ENCODE measurements around the gene SLC44A2. TPM values are rescaled to one million over a fixed set of nuclear protein-coding genes. Genes with fewer than 3 reads are reported as not detected.

Gene SLC44A2
- total RNA-seq, 3 donors from 2014 or later (not counting 1 experiment from before 2014, with no cell fraction given): 231 to 306 (median 279) TPM

DNA sequence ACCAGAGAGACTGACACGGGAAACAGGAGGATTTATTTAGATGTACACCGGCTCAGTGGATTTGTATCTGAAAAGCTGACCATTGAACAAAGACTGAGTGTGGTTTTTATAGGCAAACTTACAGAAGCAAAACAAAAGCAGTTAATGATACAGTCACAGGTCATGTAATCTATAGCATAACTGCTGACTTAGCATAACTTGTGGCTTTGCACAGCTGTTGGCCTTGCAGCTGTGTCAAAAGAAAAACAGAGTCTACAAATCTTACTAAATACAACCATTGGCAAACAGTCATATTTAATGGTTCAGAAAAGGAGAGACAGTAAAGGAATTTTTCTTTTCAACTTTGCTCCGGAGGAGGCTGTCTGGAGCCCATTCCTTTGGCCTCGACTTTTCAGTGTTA is 26.5 kb downstream of the SLC44A2 start:
- Mint-ChIP-seq H3K4me1 (peaks cover 26 to 41% of the 10 kb centered on the region in 2 donors), H3K27me3 (ENCODE audit: low read depth in 2 of 2) (no peaks in the 10 kb centered on the region), H3K27ac (peak overlapping the region; percentile 70 to 98), H3K36me3 (no peaks in the 10 kb centered on the region), H3K9me3 (no peaks in the 10 kb centered on the region), H3K4me3 (peak overlapping the region; percentile 35)
- no peak for ATAC-seq
- WGBS (ENCODE audit: insufficient coverage): 96% methylated on average over 4 of the region's 4 CpGs
- peaks cover 34% of the 10 kb centered on the region for H3K4me1 ChIP-seq (ENCODE audit: control insufficient read depth, insufficient read depth, low read length)
- TF ChIP-seq, protein P1, sequence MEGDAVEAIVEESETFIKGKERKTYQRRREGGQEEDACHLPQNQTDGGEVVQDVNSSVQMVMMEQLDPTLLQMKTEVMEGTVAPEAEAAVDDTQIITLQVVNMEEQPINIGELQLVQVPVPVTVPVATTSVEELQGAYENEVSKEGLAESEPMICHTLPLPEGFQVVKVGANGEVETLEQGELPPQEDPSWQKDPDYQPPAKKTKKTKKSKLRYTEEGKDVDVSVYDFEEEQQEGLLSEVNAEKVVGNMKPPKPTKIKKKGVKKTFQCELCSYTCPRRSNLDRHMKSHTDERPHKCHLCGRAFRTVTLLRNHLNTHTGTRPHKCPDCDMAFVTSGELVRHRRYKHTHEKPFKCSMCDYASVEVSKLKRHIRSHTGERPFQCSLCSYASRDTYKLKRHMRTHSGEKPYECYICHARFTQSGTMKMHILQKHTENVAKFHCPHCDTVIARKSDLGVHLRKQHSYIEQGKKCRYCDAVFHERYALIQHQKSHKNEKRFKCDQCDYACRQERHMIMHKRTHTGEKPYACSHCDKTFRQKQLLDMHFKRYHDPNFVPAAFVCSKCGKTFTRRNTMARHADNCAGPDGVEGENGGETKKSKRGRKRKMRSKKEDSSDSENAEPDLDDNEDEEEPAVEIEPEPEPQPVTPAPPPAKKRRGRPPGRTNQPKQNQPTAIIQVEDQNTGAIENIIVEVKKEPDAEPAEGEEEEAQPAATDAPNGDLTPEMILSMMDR (IDR thresholded peaks at IDR 0.05): no peak
- intact Hi-C loops (cut with micrococcal nuclease): loop anchor here (2.0 to 5.0 kb wide), 5 partner anchors 49 to 230 kb away; partner anchors contain the start of genes CDKN2D, KEAP1, KRI1 and PDE4A
- no peaks in the 10 kb centered on the region for H3K27me3 ChIP-seq (ENCODE audit: control insufficient read depth, insufficient read depth, low read length)
- DNase-seq: peak in 1 of 2 donors; percentile 29
- H3K36me3 ChIP-seq (ENCODE audit: control insufficient read depth, insufficient read depth, low read length): peaks cover 4% of the 10 kb centered on the region
- H3K9me3 ChIP-seq (ENCODE audit: control insufficient read depth, insufficient read depth, low read length): no peaks in the 10 kb centered on the region
- H3K27ac ChIP-seq (ENCODE audit: low read length): peak overlapping the region; percentile 100
- H3K4me3 ChIP-seq (ENCODE audit: low read length): no peak overlapping the region

DNA sequence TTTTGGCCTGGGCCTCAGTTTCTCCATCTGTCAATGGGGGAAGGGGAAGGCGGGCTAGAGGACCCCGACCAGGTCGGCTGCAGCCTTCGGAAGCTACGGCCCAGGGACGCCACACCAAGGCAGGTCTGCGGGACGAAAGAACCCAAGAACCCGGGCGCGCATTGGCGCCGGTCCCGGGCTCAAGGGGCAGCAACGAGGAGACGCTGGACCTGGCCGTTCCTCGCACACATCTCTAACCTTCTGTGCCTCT is 28.1 kb downstream of the SLC44A2 start:
- Mint-ChIP-seq H3K27me3 (ENCODE audit: low read depth in 2 of 2) (no peaks in the 10 kb centered on the region), H3K4me3 (peak overlapping the region; percentile 90), H3K4me1 (peaks cover 31 to 42% of the 10 kb centered on the region in 2 donors), H3K27ac (peak overlapping the region; percentile 97 to 98), H3K36me3 (no peaks in the 10 kb centered on the region), H3K9me3 (no peaks in the 10 kb centered on the region)
- H3K36me3 ChIP-seq (ENCODE audit: control insufficient read depth, insufficient read depth, low read length): peaks cover 4% of the 10 kb centered on the region
- no peaks in the 10 kb centered on the region for H3K27me3 ChIP-seq (ENCODE audit: control insufficient read depth, insufficient read depth, low read length)
- no peak for ATAC-seq
- TF ChIP-seq, protein P1 (IDR thresholded peaks at IDR 0.05): no peak
- intact Hi-C loops (cut with micrococcal nuclease): loop anchor here (1.0 to 5.0 kb wide), 6 partner anchors 51 to 231 kb away; partner anchors contain the start of genes CDKN2D, KEAP1, KRI1 and PDE4A
- H3K27ac ChIP-seq (ENCODE audit: low read length): peak overlapping the region; percentile 100
- WGBS (ENCODE audit: insufficient coverage): 0% methylated on average over 18 of the region's 18 CpGs
- peaks cover 38% of the 10 kb centered on the region for H3K4me1 ChIP-seq (ENCODE audit: control insufficient read depth, insufficient read depth, low read length)
- no peaks in the 10 kb centered on the region for H3K9me3 ChIP-seq (ENCODE audit: control insufficient read depth, insufficient read depth, low read length)
- no peak for DNase-seq
- peak overlapping the region; percentile 100 for H3K4me3 ChIP-seq (ENCODE audit: low read length)

DNA sequence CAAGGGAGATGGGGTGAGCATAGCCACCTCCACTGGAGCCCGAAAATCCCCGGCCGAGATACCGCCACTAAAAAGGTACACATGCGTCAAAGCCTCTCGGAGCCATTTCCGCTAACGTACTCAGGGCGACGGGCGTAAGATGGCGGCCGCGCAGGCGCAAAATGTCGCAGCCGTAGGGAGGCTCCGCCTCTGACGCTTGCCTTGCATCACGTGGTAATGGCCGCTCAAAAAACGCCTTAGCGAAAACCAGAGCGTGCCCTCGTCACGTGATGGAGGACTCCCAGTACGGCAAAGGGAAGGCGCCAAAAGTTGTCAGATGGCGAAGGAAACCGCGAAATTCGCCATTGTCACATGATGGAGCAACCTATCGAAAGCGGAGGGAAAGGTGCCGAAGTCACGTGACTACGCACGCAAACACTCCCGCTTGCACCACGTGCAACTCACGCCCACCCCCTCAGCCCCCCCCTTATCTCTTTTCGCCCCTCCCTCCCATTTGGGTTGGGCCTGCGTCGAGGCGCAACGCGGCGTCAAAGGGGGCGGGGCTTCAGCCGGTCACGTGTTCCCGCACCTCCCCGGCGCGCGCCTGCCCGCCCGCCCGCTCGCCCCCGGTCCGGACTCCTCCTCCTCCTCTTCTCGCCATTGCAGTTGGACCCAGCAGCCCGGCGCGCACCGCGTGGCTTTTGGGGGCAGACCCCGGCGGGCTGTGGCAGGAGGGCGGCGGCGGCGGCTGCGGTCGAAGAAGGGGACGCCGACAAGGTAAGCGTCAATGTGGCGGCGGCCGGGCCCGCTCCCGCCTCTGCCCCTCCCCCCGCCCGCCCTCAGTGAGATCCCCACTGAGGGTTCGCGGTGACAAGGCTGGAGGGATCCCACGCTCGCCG is 28.6 kb downstream of the SLC44A2 start, which contains the start of gene ILF3:
Gene ILF3 (plus strand): TSS at position 615 of the 878 bp plus-strand sequence. CDS start 16,260 bp downstream, outside the sequence.
- peak within 1 kb of the TSS; percentile 91 for H3K4me3 Mint-ChIP-seq
- H3K4me3 ChIP-seq (ENCODE audit: low read length): peak within 1 kb of the TSS; percentile 100
- intact Hi-C loops (cut with micrococcal nuclease): loop anchor here (1.0 to 5.0 kb wide), 6 partner anchors 51 to 232 kb away; partner anchors contain the start of genes CDKN2D, KEAP1, KRI1 and PDE4A

More for the DNA sequence above, 28.6 kb downstream of the SLC44A2 start, which contains the start of gene ILF3:
- Mint-ChIP-seq H3K4me1 (peaks cover 31 to 40% of the 10 kb centered on the region in 2 donors), H3K27me3 (ENCODE audit: low read depth in 2 of 2) (no peaks in the 10 kb centered on the region), H3K9me3 (no peaks in the 10 kb centered on the region), H3K27ac (peak within 1 kb of the TSS; percentile 97 to 98), H3K36me3 (no peaks in the 10 kb centered on the region)
- Histone ChIP-seq H3K36me3 (ENCODE audit: control insufficient read depth, insufficient read depth, low read length) (peaks cover 4% of the 10 kb centered on the region), H3K27ac (ENCODE audit: low read length) (peak within 1 kb of the TSS; percentile 100), H3K27me3 (ENCODE audit: control insufficient read depth, insufficient read depth, low read length) (no peaks in the 10 kb centered on the region), H3K4me1 (ENCODE audit: control insufficient read depth, insufficient read depth, low read length) (peaks cover 39% of the 10 kb centered on the region), H3K9me3 (ENCODE audit: control insufficient read depth, insufficient read depth, low read length) (no peaks in the 10 kb centered on the region)
- DNase-seq (peak; percentile 100), ATAC-seq (peak; percentile 75 to 93 (median 76))
- TF ChIP-seq, protein P1 (IDR thresholded peaks at IDR 0.05): no peak
- under 1% methylated on average over 91 of the region's 91 CpGs for WGBS (ENCODE audit: insufficient coverage)

Measured in natural killer cell (primary cell).